ENCODE results near the gene MISP. TPM values are rescaled to one million over a fixed set of nuclear protein-coding genes. Genes with fewer than 3 reads are reported as not detected.
A peak's percentile ranks its signal among the peaks of the same experiment; 100 is the strongest.

MISP gene
- total and polyA plus RNA-seq, 2 of the 8 experiments (the other 6 are each of a cell fraction or from before 2014, with no cell fraction given), result 0.43 to 0.45 TPM

DNA sequence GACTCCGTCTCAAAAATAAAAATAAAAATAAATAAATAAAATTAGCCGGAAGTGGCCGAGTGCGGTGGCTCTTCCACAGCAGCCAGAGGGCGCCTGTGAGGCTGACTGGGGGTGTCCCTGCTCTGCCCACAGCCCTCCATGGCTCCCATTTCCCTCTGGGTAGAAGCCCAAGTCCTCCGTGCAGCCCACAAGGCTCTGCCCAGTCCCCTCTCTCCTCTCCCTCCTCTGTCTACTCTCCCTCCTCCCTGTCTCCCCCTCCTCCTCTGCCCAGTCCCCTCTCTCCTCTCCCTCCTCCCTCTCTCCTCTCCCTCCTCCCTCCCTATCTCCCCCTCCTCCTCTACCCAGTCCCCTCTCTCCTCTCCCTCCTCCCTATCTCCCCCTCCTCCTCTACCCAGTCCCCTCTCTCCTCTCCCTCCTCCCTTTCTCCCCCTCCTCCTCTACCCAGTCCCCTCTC lies 20.4 kb downstream of the MISP start:
- H2BK12ac ChIP-seq (ENCODE audit: low read depth, low read length), result no peak overlapping the region
- no peak for DNase-seq (ENCODE audit: low read depth in 1 of 2, low spot score in 2 of 2)
- CTCF ChIA-PET (ENCODE audit: partially characterized antibody), result interaction anchor here (0.8 to 3.1 kb wide), 8 partner anchors 20 to 105 kb away, joined by 3 to 23 read pairs (median 5); no protein-coding TSS in a partner anchor
- H2AFZ ChIP-seq (ENCODE audit: low read length), result no peak overlapping the region
- no peak overlapping the region for H3K18ac ChIP-seq (ENCODE audit: extremely low read depth, low read length)
- no peak overlapping the region for H3K4ac ChIP-seq (replicated peaks; ENCODE audit: insufficient read length, low read depth, low read length)
- no peak overlapping the region for H3K14ac ChIP-seq (ENCODE audit: insufficient read length)
- H3K27ac ChIP-seq (ENCODE audit: low read depth, low read length), result no peak overlapping the region
- no peak overlapping the region for H2BK20ac ChIP-seq (ENCODE audit: low read length)
- H3K27me3 ChIP-seq (replicated peaks in 1 of 4; ENCODE audit: control insufficient read depth in 3 of 4, extremely low read depth in 1 of 4, insufficient read depth in 3 of 4, low read length in 3 of 4), result no peaks in the 10 kb centered on the region
- no peaks in the 10 kb centered on the region for H4K20me1 ChIP-seq (replicated peaks in 1 of 2; ENCODE audit: control insufficient read depth in 1 of 2, insufficient read depth in 2 of 2, low read length in 2 of 2)
- no peak overlapping the region for H3K4me3 ChIP-seq (ENCODE audit: extremely low read depth in 1 of 4, insufficient read depth in 2 of 4, low read depth in 3 of 4, low read length in 4 of 4)
- H2BK15ac ChIP-seq (ENCODE audit: low read length), result no peak overlapping the region
- no peaks in the 10 kb centered on the region for H3K79me1 ChIP-seq (ENCODE audit: low read depth, low read length)
- no peak overlapping the region for H2BK5ac ChIP-seq (ENCODE audit: low read depth, low read length)
- H3K56ac ChIP-seq (replicated peaks; ENCODE audit: insufficient read length, low read depth, low read length), result no peak overlapping the region
- 76% methylated on average over 6 of the region's 6 CpGs; no CpG with 5 or more reads in 1 of the 2 experiments for WGBS, 2 experiments (ENCODE audit: extremely low coverage in 1 of 2, insufficient coverage in 1 of 2, insufficient read length in 1 of 2, insufficient replicate concordance in 2 of 2, low coverage in 1 of 2, low lambda C conversion rate in 2 of 2, missing lambda C conversion rate in 1 of 2)
- H3K9me3 ChIP-seq (ENCODE audit: insufficient read depth in 2 of 2, low read depth in 1 of 2, low read length in 1 of 2), result no peaks in the 10 kb centered on the region
- H3K36me3 ChIP-seq (ENCODE audit: control insufficient read depth in 2 of 4, insufficient read depth in 4 of 4, low read length in 3 of 4), result no peaks in the 10 kb centered on the region
- H3K4me2 ChIP-seq (ENCODE audit: insufficient read depth in 1 of 2, low read depth in 2 of 2, low read length in 2 of 2), result no peak overlapping the region
- no peak for FAIRE-seq
- no peak overlapping the region for H2AK5ac ChIP-seq (ENCODE audit: low read depth, low read length)
- H4K91ac ChIP-seq (replicated peaks; ENCODE audit: insufficient read length, low read length), result no peak overlapping the region
- H3K23ac ChIP-seq (ENCODE audit: insufficient read length), result no peak overlapping the region
- H3K79me2 ChIP-seq (ENCODE audit: control insufficient read depth in 1 of 2, insufficient read depth in 2 of 2, low read length in 2 of 2), result no peaks in the 10 kb centered on the region
- no peak overlapping the region for H4K8ac ChIP-seq (ENCODE audit: extremely low read depth, insufficient read depth, low read length)
- no peaks in the 10 kb centered on the region; the same call in 1 of the 2 replicates for H3K23me2 ChIP-seq (ENCODE audit: low read depth, low read length)
- no peak overlapping the region for H3K9ac ChIP-seq (replicated peaks in 1 of 4; ENCODE audit: extremely low read depth in 1 of 4, low read depth in 3 of 4, low read length in 3 of 4)
- TF ChIP-seq, protein P1, sequence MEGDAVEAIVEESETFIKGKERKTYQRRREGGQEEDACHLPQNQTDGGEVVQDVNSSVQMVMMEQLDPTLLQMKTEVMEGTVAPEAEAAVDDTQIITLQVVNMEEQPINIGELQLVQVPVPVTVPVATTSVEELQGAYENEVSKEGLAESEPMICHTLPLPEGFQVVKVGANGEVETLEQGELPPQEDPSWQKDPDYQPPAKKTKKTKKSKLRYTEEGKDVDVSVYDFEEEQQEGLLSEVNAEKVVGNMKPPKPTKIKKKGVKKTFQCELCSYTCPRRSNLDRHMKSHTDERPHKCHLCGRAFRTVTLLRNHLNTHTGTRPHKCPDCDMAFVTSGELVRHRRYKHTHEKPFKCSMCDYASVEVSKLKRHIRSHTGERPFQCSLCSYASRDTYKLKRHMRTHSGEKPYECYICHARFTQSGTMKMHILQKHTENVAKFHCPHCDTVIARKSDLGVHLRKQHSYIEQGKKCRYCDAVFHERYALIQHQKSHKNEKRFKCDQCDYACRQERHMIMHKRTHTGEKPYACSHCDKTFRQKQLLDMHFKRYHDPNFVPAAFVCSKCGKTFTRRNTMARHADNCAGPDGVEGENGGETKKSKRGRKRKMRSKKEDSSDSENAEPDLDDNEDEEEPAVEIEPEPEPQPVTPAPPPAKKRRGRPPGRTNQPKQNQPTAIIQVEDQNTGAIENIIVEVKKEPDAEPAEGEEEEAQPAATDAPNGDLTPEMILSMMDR (IDR thresholded peaks at IDR 0.05; ENCODE audit: control extremely low read depth in 1 of 3, insufficient read depth in 1 of 3, low read depth in 1 of 3, low read length in 3 of 3), result peak; percentile 41 to 59 (median 43); a peak in 3 of 4 replicates
- TF ChIP-seq, protein P2, sequence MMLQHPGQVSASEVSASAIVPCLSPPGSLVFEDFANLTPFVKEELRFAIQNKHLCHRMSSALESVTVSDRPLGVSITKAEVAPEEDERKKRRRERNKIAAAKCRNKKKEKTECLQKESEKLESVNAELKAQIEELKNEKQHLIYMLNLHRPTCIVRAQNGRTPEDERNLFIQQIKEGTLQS (IDR thresholded peaks at IDR 0.05; ENCODE audit: insufficient read depth, low read depth, low read length), result no peak
- TF ChIP-seq RAD21 (IDR thresholded peaks at IDR 0.05 in 1 of 2, conservative IDR thresholded peaks at IDR 0.05 in 1 of 2; ENCODE audit: low read depth in 2 of 2, low read length in 2 of 2) (peak; percentile 29 to 35; a peak in 2 of 4 replicates), CTBP2 (IDR thresholded peaks at IDR 0.05; ENCODE audit: borderline replicate concordance, insufficient read depth, insufficient read length, low read length) (no peak), EGR1 (IDR thresholded peaks at IDR 0.05; ENCODE audit: borderline replicate concordance, low read depth, low read length) (no peak), KDM1A (IDR thresholded peaks at IDR 0.05; ENCODE audit: borderline replicate concordance, low read length) (peak; percentile 76; the same call in 1 of the 2 replicates)
- no peak overlapping the region for H4K5ac ChIP-seq (ENCODE audit: insufficient read length, low read depth, low read length)
- POLR2A ChIA-PET (ENCODE audit: partially characterized antibody), result interaction anchor here (0.6 to 3.1 kb wide), 3 partner anchors 28 to 65 kb away, joined by 4 to 12 read pairs (median 8); no protein-coding TSS in a partner anchor
- no peak overlapping the region for H2BK120ac ChIP-seq (replicated peaks; ENCODE audit: low read depth, low read length)
- H3K4me1 ChIP-seq (replicated peaks in 1 of 4; ENCODE audit: control insufficient read depth in 3 of 4, insufficient read depth in 4 of 4, low read length in 3 of 4), result no peaks in the 10 kb centered on the region; a peak in 1 of 7 replicates
